Ecto neural progenitor cell (in vitro differentiated cells): Measurements from ENCODE around the gene NELFB.

Experiments used
- DNase-seq: peaks from one replicate; pipeline ENCODE4 v3.0.0-alpha.2; 2018; ENCODE audit warnings: low spot score

The NELFB gene

DNA sequence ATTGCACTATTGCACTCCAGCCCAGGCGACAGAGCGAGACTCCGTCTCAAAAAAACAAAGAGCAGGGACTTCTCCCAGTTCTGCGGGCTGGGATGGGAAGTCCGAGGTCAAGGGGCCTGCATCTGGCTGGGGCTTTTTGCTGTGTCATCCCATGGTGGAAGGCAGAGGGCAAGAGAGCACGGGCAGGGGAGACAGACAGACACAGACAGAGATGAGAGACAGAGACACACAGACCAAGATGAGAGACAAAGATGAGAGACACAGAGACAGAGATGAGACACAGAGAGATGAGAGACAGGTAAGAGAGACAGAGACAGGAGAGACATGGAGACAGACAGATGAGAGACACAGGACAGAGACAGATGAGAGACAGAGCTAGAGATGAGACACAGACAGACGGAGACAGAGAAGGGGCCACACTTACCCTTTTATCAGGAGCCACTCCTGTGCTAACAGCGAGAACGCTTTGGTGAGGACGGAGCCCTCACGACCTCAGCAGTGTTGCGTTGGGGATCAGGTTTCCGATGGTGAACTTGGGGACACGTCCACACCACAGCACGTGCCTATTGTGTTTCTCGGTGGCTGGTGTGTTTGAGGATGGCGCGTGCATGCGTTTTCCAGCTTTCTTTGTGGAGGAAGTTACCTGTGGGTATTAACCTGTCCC is 13.5 kb downstream of the NELFB start:
- no peak for DNase-seq

DNA sequence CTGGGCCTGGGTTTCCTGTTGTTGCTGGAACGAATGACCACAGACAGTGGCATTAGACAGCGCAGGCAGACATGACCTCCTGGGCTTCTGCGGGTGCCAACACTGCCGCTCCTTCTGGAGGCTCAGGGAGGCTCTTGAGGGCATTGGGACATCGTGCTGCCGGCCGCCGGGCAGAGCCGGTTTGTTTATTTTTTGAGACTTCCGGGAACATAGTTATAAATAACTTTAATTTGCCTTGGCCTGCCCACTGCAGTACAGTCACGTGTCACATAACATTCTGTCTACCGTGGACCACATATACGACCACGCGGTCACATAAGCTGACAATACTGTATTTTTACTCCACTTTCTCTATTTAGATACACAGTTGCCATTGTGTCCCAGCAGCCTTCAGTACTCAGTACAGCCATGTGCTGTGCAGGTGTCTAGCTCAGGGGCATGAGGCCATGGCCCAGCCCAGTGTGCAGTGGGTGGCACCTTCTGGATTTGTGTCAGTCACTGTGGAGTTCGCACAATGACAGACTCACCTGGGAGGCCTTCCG is 14.2 kb downstream of the NELFB start:
- no peak for DNase-seq

DNA sequence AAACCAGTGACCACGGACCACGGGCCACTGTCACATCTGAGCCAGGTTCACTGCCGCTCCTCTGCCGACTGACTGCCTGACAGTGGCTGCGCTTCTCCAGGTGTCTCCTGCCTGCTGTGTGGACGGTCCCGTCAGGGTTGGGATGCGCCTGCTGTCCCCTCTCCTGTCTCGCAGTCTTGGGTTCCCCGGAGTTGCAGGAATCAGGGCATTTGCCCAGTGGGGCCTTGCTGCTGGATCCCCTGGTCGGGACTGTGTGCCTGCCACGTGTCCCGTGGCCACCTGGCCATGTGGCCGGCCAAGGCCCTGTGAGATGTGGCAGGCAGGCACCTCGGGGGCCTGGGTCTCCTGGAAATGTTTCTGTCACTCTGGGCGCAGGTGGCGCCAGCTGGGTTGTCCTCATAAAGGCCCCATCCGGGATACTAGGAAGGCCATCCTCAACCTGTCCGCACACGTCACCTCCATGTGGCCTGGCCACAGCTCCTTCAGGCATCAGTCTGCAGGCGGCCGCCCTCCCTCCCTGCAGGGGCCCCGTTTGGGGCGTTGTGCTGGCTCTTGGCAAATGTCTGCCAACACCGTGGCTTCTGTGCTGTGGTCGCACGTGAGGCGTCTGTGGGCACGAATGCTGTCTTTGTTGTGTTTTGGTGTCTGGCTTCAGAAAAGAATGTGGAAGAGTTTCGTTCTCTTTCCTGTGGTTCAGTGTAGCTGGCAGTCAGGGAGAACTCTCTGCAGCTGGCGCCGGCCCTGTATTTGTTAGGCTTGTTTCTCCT is 16.0 kb downstream of the NELFB start:
- DNase-seq = no peak

DNA sequence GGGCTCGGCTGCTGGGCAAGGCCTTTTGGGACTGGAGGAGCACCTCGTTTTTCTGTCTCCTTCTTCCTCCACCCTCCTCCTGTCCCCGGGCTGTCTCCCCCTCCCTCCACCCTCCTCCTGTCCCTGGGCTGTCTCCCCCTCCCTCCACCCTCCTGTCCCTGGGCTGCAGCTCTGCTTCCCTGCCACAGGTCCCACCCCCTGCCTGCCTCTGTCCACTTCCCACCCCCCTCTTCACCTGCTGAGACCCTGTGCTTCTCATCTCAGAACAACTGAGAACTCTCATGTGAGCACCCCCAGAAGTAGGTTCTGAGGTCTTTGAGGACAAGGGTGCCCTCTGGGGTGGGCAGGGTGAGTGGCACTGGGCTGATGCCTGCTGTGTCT is 16.6 kb downstream of the NELFB start:
- no peak for DNase-seq

DNA sequence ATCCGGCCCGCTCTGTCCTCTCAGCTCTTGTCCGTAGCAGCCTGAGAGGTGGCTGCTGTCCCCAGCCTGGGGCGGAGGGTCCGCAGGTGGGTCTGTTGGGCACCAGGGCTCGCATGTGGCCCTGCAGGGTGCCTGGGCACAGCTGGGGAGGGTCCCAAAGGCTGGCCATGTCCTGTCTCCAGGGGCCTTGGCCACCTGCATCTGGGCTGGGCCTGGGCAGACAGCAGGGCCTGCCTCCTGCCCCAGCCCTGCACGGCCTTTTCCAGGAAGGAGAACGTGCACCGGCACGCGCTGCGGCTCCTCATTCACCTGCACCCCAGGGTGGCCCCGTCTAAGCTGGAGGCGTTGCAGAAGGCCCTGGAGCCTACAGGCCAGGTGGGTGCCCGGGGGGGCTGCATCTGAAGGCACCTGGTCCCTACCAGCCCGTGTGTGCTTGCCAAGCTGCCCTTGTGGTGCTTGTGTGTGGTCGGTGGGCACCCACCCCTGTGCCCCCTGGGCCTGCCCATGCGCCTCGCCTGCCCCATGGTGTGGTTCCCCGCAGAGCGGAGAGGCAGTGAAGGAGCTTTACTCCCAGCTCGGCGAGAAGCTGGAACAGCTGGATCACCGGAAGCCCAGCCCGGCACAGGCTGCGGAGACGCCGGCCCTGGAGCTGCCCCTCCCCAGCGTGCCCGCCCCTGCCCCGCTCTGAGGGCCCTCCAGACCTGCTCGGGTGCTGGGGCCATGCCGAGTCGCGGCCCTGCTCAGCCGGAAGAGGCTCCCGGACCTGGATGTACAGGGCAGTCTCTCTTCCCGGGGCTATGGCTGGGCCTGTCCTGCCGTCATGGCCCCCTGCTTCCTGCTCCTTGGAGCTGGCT is 17.3 kb downstream of the NELFB start:
- no peak for DNase-seq

DNA sequence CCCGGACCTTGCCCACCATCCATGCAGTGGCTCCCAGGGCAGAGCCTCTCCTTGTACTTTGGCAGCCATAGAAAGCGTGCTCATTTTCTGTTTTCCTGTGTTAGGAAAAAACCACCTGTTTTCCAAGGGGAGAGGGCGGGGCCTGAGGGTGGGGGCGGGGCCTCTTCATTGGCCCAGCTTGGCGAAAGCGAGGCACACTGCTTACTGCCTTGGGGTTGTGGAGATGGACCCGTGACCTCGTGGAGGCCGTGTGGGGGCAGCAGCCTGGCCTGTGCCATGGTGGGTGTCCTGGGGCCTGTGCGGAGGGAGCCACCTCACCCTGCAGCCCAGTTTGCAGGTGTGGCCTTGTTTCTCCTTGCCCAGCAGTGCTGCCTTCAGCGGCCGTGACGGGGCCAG is 18.0 kb downstream of the NELFB start:
- DNase-seq = no peak

DNA sequence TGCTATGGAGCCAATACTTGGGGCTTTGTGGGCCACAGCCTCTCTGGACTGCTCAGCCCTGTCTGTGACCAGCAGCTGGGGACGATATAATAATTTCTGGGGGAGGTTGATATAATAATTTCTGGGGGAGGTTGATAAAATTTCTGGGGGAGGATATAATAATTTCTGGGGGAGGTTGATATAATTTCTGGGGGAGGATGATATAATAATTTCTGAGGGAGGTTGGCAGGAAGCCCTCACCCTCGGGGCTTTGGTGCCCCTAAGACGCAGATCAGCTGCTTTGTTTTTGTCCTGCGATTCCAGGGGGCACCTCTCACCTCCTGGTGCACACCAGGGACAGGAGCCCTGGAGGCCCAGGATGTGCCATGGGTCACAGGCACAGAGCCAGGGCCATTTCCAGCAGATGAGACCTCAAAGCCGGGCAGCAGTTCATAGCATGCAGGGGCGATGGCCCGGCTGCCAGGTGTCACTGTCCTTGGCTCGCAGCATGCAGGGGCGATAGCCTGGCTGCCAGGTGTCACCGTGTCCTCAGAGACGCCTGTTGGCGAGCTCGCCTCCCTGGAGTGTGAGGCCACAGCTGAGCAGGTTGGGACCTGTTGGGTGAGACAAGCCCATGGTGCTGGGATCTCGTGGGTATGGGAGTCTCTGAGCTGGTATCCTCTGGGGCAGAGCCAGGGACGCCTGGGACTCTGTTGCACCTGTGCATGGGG is 18.6 kb downstream of the NELFB start:
- DNase-seq = no peak

DNA sequence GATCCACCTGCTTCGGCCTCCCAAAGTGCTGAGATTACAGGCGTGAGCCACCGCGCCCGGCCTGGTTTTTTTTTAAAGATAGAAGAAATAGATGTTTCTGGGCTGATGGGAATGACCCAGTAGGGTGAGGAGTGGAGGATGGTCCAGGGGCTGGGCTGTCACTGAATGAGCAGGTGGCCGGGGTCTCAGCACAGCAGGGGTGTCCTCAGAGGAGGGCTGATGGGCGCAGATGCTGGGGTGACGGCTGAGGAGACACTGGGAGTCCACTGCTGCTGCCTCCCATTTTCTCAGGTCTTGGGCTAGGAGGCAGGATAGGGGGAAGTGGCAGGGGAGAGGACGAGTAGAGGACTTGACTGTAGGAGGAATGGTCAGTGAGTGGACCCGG is 20.1 kb downstream of the NELFB start:
- DNase-seq = no peak

DNA sequence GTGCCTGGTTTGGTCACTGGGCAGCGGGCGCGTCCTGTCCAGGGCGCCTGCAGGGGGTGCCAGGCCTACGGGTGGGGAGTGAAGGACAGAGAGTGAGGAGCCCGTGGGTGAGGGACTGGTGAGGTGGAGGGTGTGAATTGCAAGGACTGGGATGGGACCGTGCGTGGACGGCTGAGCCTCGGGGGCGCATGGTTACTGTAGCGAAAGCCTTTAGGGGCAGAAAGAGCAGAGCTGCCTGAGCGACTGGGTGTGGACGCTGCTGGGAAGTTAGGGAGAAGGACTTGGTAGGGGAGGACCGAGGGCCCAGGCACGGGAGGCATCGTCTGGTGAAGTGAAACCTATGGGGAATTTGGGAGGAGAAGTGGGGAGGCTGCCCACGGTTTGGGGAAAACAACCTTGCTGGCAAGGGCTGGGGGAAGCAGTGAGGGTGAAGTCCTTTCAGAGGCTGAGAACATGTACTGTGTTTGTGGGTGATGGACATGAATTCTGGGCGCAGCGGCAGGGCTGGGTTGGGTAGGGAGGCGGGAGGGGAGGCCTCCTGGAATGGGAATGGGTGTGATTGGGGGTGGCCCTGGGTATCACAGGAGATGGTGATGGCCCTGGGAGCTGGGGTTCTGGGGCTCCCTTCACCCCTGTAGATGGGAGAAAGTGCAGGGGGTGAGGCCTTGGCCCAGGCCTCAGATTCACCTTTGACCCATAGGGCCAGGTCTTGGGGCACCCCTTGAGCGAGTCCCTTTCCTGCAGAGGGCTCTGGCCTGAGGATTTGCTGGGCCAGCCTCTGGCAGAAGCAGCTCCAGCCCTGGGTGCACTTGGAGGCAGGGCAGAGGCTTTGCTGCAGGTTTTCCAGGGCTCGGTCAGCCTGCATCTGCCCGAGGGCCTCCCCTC is 20.7 kb downstream of the NELFB start:
- DNase-seq = no peak

DNA sequence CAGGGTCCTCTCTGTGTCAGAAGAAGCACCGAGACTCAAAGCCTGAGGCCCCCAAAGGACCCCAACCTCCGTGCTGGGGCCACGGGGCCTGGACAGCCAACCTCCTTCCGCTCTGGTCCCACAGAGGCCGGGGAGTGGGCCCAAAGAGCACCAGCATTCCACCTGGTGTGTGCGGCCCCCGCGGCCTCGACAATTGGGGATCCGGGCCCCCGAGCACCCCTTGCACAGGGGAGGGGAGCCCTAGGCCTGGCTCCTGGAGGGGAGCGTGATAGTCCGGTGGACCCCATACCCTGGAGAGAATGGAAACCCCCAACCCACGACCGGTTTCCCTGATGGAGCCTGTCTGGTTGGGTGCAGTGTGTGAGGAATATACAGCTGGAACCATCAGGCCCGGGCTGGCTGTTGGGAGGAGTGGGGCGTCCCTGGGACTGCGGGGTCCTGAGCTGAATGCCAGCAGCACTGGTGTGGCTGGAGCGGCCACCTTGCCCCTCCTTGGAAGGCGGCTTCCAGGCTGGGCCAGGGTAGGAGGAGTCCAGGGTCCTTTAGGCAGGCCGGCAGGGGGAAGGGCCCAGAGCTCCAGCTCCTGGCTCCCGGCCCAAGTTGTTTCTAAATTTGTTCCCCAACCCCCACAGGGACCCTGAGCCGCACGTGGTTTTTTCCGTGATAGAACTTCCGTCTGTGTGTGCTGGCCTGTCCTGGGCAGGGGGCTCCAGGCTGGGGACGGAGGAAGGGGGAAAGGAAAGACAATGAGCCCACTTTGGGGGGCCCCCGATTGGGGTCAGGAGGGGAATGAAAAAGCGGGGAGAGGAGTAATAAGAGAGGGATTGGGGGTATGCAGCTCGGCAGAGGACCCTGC is 21.6 kb downstream of the NELFB start:
- peak; percentile 63 for DNase-seq

DNA sequence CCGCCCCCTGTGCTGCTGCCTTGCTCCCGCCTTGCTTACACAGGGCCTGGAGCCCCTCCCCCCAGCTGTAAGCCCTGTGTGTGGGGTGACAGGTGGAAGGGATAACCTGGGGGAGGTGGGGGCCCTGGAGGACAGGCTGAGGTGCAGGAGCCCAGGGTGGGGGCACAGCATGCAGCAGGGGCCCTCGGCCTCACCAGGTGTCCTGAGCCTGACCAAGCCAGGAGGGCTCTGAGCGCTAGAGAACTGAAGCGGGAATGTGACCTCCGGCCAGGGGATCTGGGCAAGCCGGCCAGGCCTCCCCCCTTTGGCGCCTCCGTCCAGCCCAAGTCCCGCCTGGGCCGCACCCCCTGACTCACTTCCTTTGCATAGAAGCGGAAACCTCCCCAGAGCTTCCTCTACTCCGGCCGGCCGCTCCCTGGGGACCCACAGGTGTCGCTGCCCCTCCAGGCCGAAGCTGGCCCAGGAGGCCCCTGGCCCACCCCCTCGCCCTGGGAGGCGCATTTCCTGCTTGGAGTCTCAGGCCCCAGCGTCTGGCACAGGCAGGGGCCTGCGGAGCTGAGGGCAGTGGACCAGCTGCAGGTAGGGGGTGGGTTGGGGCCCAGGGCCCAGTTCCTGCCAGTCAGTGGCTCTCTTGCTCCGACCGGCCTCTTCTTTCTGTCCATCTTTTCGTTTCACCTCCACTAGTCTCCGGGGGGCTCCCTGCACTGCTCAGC is 22.4 kb downstream of the NELFB start, which contains the start of gene TOR4A:
TSS of gene TOR4A (plus strand) at position 398 of the 713 bp plus-strand sequence. CDS start 964 bp downstream, outside the sequence.
- DNase-seq = peak; percentile 74

DNA sequence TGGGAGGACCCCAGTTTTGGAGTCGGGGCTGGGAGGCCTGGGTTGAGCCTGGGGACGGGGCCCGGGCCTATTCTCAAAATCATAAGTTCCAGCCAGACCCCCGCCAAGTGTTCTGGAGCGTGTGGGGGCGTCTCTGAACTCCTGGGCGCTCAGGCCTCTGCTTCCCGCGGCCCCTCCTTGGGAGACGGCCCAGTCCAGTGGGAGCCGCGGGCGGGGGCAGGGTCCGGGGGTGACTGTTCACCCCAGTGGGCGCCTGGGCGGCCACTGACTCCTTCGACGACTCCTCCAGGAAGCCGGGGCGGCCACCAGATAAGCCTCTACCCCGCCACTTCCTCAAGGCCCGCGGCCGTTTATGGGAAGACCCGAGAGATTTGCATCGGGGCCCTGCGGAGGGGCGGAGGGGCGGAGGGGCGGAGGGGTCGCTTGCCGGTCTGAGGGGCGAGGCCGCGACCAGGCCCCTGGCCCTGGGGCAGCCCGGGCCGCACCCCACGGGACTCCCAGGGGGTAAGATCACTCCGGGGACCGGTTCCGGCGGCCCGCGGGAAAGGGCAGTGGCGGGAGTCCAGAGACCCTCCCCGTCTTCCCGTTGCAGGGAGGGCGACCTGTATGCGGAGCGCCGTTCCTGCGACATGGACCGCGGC is 23.1 kb downstream of the NELFB start:
- peak; percentile 62 for DNase-seq

DNA sequence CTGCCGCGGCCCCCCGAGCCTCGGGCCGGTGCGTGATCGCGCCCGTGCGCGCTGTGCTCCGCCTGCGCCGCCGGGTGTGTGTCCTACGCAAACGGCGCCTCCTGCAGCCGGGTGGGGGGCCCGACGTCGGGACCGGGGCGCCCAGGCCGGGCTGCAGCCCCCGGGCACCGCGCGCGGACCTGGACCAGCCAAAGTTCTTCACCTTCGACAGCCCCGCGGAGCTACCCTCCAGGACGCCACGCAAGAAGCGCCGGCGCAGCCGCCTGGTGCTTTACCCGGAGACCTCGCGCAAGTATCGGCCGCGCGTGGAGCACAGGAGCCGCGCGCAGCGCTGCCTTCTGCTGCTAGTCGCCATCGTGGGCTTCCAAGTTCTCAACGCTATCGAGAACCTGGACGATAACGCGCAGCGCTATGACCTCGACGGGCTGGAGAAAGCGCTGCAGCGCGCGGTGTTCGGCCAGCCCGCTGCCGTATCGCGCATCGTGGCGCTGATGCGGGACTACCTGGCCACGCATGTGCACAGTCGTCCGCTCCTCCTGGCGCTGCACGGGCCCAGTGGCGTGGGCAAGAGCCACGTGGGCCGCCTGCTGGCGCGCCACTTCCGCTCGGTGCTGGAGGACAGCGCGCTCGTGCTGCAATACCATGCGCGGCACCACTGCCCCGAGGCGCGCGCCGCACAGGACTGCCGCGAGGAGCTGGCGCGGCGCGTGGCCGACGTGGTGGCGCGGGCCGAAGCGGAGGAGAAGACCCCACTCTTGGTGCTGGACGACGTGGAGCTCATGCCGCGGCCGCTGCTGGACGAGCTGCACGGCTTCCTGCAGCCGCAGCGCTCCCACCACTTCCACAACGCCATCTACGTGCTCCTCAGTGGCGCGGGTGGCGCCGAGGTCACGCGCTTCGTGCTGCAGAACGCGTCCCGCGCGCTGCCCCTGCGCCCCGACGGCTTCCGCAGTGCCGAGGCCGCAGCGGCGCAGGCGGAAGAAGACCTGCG is 23.9 kb downstream of the NELFB start:
- no peak for DNase-seq

DNA sequence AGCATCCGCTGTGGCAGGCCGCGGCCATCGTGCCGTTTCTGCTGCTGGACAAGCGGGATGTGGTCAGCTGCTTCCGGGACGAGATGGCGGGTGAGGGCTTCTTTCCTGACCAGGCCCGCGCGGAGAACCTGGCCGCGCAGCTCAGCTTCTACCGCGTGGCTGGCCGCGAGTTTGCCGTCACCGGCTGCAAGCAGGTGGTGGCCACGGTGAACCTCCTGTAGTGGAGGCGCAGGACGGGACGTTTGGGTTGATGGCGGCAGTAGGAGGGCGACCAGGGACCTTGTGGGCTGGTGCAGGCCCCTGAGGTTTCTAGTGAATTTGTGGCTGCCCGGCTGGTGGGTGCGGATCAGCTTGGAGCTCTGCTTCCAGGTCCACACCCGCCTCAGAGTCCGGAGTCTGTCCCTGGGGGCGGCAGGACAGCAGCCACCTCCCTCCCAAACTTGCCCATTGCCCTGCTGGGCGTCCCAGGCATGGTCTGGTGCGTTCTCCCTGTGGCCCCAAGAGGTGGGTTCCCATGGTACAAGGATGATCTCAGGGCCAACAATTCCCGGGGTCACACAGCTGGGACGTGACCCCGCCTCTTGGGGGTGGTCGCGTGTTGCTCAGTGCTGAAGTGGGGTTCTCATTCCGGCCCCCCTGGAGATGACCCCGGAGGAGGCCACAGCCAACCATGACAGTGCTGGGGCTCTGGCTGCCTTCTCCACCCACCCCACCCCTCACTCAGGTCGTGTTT is 24.8 kb downstream of the NELFB start:
- no peak for DNase-seq

DNA sequence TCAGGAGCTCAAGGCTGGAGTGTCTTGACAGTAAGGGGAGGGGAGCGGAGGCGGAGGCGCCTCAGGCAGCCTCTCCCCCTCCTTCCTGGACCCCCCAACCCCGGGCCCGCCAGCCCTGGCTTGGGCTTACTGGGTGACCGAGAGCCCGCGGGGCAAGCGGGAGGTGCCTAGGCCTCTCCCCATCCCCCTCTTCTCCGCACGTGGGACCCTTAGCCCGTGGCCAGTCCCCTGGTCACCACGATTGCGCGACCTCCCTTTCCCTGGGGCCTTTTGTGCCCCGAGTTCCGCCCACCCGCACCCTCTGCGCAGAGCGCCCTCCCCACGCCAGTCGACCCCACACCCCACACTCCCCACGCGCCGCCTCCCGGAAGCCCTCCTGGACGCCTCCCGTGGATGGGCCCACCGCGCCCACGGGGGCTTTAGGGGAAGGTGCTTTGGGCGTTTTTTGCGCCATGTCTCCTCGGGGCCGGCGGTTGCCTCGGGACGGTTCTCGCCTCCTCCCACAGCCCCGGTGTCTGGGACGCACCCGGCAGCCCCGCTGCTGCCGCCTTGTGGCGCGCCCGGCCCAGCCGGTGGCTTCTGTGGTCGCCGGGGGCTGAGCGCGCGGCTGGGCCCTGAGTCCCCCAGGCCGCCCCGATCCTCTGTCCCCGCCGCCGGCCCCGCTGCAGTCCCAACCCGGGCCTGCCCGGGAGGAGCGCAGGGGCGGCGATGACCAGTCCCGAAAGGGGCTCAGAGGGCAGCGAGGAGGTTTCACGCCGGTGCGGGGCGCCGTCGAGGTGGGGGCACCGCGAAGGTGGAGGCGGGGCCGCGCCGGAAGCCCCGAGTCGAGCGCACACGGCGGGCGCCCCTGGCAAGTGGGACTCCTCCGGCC is 25.6 kb downstream of the NELFB start:
- DNase-seq = peak; percentile 78
